MM.1S (cell line): ENCODE data around the gene SEMA3C.

Experiments
- CTCF ChIP-seq: fragments of 300-600 bp; sonication (generic); IDR thresholded peaks from 2 replicates; pipeline ENCODE4 v1.5.1; 2016; ENCODE audit warnings: antibody characterized with exemption, low read length, mixed read lengths
- EZH2 ChIP-seq: fragments of 300-600 bp; sonication (generic); optimal IDR thresholded peaks from 2 replicates; pipeline ENCODE3; 2017; ENCODE audit warnings: low read depth, mild to moderate bottlenecking, antibody characterized with exemption, low read length, mixed read lengths

DNA sequence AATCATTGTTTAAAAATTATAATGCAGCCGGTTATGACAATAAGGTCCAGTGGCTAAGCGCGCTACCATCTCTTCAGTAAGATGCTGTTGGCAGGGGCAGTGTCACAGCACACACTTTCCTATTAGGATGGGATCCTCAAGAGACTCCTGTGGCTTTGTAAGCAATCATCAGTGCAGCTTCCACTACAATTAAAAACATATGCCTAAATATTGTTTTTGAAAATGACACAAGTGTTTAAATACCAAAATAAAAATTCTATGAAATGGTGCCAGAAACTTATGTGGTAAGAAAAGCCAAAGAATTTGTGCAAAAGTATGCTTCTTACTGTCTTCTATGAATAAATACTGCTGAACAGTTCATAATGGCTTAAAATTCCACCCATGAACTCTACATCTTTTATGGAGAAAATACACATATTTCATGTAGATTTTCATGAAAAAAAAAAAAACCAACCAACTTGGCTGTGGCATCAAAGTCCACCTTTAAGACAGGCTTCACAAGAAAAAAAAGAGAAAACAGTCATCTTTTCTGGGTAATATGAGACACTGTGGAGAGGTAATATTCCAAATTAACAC is 132.8 kb downstream of the SEMA3C start:
- TF ChIP-seq CTCF (no peak), EZH2 (no peak)
